ENCODE results near the gene HAPLN3.

DNA sequence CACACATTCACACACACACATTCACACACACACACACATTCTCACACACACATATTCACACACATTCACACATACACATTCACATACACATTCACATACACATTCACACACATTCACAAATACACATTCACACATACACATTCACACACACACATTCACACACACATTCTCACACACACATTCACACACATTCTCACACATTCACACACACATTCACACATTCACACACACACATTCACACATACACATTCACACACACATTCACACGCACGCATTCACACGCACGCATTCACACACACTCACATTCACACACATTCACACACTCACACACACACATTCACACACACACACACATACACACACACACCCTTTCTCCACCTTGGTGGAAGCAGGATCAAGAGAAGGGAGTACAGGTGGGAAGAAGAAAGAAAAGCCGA is 5.7 kb upstream of the HAPLN3 start:
- TF ChIP-seq, protein P1, sequence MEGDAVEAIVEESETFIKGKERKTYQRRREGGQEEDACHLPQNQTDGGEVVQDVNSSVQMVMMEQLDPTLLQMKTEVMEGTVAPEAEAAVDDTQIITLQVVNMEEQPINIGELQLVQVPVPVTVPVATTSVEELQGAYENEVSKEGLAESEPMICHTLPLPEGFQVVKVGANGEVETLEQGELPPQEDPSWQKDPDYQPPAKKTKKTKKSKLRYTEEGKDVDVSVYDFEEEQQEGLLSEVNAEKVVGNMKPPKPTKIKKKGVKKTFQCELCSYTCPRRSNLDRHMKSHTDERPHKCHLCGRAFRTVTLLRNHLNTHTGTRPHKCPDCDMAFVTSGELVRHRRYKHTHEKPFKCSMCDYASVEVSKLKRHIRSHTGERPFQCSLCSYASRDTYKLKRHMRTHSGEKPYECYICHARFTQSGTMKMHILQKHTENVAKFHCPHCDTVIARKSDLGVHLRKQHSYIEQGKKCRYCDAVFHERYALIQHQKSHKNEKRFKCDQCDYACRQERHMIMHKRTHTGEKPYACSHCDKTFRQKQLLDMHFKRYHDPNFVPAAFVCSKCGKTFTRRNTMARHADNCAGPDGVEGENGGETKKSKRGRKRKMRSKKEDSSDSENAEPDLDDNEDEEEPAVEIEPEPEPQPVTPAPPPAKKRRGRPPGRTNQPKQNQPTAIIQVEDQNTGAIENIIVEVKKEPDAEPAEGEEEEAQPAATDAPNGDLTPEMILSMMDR (IDR thresholded peaks at IDR 0.05): no peak
- TF ChIP-seq, protein P2, sequence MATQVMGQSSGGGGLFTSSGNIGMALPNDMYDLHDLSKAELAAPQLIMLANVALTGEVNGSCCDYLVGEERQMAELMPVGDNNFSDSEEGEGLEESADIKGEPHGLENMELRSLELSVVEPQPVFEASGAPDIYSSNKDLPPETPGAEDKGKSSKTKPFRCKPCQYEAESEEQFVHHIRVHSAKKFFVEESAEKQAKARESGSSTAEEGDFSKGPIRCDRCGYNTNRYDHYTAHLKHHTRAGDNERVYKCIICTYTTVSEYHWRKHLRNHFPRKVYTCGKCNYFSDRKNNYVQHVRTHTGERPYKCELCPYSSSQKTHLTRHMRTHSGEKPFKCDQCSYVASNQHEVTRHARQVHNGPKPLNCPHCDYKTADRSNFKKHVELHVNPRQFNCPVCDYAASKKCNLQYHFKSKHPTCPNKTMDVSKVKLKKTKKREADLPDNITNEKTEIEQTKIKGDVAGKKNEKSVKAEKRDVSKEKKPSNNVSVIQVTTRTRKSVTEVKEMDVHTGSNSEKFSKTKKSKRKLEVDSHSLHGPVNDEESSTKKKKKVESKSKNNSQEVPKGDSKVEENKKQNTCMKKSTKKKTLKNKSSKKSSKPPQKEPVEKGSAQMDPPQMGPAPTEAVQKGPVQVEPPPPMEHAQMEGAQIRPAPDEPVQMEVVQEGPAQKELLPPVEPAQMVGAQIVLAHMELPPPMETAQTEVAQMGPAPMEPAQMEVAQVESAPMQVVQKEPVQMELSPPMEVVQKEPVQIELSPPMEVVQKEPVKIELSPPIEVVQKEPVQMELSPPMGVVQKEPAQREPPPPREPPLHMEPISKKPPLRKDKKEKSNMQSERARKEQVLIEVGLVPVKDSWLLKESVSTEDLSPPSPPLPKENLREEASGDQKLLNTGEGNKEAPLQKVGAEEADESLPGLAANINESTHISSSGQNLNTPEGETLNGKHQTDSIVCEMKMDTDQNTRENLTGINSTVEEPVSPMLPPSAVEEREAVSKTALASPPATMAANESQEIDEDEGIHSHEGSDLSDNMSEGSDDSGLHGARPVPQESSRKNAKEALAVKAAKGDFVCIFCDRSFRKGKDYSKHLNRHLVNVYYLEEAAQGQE (IDR thresholded peaks at IDR 0.05; ENCODE audit: insufficient read depth in 1 of 2, low read depth in 2 of 2, low read length in 1 of 2): no peak
